ENCODE measurements around the gene ADPRS.
A peak's percentile ranks its signal among the peaks of the same experiment; 100 is the strongest.

ADPRS gene

DNA sequence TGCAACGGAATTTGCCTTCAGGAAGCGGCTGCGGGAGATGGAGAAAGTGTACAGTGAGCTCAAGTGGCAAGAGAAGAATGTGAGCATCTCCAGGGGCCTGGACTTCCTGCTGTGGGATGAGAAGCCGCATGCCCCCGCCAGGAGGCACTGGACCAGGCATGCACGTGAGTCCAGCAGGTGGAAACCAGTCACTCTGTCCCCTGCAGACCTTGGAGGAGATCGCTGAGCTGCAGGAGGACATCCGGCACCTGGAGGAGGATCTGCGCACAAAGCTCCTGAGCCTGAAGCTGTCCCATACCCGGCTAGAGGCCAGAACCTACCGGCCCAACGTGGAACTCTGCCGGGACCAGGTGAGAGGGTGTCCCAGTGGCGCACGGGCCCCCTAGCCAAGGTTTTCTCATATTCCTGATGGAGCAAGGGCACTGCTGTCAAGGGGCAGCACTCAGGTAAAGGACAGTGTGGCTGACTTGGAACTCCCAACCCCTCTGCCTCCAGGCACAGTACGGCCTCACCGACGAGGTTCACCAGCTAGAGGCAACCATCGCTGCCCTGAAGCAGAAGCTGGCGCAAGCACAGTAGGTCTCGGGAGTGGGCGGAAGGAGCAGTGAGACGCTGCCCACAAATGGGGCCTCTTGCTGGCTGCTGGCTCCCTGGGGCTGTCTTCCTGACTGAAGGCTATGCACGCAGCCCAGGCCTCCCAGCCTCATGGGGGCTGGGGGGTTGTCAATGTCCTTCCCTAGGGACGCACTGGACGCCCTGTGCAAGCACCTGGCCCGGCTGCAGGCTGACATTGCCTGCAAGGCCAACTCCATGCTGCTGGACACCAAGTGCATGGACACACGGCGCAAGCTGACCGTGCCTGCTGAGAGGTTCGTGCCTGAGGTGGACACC lies 1.2 kb upstream of the ADPRS start:
- no peak for DNase-seq (ENCODE audit: low read depth in 3 of 3)

DNA sequence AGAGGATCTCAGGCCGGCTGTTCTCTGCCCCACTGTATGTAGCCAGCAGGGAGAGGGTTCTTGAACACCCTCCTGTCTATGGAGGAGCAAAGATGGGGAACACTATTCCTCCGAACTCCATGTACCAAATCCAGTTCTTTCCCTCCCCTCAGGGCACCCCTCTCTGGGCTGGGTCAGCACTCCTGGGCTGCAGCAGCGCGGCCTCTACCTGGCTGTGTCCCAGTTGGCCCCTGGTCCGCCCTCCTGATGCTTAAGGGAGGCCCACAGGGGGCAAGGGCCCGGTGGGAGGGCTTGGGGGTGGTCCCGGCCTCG lies 471 bp upstream of the ADPRS start:
- no peak for DNase-seq (ENCODE audit: low read depth in 3 of 3)

DNA sequence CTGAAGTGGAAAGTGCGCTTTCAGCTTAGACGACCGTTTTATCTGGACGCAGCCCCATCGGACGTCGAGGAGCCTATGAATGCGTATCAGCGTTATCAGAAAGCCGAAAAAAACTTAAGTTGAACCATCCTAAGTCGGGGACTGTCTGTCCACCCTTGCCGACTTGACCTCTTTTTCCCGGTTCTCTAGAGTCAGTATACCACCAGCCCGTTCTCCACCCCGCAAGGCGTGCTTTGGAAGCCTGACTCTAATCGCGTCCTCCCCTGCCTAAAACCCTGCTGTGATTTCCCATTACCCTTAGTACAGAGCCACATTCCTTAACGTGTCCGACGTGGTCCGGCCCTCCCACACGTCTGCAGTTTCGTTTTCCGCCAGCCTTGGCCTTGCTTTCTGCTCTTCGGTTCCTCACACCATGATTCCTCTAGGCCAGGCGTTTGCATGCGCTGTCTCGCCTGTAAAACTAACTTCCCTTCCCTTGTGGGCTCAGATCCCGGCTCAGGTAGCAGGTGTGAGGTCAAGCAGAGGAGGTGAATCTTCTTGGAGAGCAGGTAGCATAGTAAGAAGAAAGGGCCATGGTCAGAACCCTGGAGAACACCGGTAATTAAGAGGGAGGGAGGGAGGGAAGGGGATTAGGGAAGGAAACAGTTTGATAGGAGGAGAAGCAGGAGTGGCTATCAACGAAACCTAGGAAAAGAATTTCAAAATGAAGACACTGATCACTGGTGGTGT lies 865 bp downstream of the ADPRS start:
- no peak for DNase-seq (ENCODE audit: low read depth in 3 of 3)

DNA sequence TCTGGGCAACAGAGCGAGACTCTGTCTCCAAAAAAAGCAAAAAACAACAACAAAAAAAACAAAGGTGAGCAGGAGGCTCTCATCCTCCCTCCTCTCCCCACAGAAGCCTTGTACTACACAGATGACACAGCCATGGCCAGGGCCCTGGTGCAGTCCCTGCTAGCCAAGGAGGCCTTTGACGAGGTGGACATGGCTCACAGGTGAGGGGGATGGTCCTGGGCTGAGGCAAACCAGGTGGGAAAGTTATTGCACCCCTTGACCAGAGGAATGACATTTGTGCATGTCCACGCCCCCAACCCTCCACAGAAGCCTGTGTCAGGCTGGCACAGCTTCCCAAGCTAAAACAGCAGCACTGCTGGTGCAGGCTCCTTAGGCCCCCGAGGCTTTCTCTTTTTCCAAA lies 2.4 kb downstream of the ADPRS start:
- DNase-seq (ENCODE audit: low read depth in 3 of 3), result no peak

DNA sequence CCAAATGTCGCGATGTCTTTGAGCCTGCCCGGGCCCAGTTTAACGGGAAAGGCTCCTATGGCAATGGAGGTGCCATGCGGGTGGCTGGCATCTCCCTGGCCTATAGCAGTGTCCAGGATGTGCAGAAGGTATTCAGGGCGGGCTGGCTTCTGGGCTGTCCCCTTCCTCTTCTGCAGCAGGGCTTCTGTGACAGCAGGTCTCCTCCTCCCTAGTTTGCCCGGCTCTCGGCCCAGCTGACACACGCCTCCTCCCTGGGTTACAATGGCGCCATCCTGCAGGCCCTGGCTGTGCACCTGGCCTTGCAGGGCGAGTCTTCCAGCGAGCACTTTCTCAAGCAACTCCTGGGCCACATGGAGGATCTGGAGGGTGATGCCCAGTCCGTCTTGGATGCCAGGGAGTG lies 3.0 kb downstream of the ADPRS start:
- no peak for DNase-seq (ENCODE audit: low read depth in 3 of 3)

DNA sequence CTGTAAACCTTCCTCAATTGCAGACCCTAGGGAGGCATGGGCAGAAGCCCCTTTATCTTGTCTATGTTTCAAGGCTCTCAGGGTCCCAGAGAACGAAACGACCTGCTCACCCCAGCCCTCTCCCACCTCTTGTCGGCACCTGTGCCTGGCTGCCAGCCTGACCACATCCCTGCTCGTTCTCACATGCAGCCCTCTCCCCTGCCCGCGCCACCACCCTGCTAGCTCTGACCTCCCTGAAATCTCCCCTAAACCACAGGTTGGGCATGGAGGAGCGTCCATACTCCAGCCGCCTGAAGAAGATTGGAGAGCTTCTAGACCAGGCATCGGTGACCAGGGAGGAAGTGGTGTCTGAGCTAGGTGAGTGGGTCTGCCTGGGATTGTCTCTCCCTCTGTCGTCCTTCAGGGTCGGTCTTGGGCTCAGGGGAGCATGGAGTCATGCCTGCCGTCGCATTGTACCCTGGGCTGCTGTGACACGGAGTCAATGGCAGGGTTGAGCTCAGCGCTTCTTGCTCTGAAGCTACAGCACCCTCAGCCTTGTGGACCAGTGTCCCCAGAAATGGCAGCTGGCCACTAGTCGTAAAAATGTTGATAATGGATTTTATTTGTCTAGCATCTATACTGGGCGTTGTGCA lies 3.6 kb downstream of the ADPRS start:
- DNase-seq (ENCODE audit: low read depth in 3 of 3), result no peak

DNA sequence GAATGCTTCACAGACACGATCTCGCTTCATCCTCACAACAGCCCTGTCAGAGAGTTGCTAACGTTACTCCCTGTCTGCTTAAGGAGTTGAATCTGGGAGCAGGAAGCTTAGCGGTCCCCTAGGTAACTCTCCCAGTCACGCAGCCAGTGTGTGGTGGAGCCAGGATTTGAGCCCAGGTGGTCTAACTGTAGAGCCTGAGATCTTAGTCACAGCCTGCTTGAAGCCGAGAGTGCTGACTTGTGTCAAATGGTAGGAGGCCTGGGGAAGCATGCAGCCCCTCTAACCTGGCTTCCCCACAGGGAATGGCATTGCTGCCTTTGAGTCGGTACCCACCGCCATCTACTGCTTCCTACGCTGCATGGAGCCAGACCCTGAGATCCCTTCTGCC lies 4.1 kb downstream of the ADPRS start:
- DNase-seq (ENCODE audit: low read depth in 3 of 3), result no peak

DNA sequence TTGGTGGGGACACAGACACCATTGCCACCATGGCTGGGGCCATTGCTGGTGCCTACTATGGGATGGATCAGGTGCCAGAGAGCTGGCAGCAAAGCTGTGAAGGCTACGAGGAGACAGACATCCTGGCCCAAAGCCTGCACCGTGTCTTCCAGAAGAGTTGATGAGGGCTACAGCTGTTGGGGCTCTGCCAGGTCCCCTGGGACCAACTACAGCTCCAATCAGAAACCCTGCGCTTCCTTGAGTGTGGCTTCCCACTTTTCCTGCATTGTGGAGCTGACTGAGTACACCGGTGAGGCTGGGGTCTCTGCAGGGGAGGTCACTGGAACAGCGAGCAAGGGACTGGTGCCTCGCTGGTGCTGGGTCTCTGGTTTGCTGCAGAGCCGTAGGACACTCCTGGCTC lies 4.5 kb downstream of the ADPRS start:
- no peak for DNase-seq (ENCODE audit: low read depth in 3 of 3)

DNA sequence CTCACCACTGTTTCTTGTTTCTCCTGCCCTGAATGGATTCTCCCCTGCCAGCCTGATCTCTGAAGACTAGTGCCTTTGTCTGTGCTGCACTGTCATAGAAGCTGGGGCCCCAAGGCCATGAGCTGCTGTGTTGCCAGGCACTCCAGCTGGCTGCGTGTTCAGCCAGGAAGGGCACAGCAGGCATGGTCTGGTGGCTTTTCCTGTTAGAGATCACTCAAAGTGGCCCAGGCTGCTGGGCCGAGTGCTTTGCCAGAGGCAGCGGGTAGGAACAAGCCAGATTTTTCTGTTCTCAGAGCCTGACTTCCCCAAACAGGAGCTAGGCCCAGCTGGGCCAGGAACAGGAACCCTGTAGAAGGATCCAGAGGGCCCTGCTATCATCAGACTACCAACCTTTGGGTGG lies 5.2 kb downstream of the ADPRS start:
- no peak for DNase-seq (ENCODE audit: low read depth in 3 of 3)

DNA sequence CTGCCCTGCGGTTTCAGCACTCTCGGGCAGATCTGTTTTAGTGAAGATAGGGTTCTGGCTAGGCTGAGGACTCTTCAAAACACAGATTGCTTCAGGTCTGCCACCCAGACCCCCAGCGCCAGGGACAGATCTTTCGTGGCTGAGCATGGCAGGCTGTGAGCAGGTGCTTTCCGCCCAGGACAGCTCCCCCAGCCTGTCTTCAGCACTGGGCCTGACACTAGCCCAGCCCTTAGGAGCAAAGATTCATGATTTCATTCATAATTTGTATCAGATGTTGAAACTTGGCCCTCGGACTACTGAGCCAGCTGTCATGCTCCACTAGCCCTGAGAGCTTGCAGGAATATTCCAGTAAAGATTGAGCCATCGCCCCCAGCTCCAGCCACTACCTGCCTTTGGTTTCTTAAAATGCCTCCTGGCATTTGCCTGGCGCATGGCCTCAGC lies 5.9 kb downstream of the ADPRS start:
- no peak for DNase-seq (ENCODE audit: low read depth in 3 of 3)

DNA sequence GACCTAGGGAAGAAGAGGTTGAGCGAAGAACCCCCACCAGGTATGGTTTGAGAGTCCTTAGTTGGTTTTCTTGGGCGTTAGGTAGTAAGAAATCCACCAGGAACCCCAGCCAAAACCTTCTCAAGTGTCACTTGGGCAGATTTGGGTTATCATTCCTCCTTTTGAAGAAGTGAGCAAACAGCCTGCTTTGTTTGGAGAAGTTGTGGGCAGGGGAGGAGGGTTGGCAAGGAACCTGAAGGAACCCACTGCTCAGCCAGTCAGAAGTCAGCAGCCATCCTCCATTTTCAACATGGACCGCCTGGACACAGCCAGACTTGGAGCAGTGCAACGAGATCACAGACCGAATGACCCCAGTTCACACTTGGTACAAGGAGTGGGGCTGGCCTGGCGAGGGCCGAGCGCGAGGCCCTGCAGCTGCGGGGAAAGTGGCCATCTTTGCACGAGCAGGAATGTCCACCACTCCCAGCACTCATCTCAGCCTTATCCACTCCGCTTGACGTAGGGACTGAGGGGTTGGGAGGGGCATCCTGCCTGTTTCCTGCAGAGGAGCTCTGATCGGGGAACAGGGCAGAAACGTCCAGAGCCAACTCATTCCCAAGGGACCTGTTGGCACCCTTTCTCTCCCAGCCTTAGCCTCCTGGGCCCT lies 7.2 kb downstream of the ADPRS start:
- DNase-seq (ENCODE audit: low read depth in 3 of 3), result no peak

DNA sequence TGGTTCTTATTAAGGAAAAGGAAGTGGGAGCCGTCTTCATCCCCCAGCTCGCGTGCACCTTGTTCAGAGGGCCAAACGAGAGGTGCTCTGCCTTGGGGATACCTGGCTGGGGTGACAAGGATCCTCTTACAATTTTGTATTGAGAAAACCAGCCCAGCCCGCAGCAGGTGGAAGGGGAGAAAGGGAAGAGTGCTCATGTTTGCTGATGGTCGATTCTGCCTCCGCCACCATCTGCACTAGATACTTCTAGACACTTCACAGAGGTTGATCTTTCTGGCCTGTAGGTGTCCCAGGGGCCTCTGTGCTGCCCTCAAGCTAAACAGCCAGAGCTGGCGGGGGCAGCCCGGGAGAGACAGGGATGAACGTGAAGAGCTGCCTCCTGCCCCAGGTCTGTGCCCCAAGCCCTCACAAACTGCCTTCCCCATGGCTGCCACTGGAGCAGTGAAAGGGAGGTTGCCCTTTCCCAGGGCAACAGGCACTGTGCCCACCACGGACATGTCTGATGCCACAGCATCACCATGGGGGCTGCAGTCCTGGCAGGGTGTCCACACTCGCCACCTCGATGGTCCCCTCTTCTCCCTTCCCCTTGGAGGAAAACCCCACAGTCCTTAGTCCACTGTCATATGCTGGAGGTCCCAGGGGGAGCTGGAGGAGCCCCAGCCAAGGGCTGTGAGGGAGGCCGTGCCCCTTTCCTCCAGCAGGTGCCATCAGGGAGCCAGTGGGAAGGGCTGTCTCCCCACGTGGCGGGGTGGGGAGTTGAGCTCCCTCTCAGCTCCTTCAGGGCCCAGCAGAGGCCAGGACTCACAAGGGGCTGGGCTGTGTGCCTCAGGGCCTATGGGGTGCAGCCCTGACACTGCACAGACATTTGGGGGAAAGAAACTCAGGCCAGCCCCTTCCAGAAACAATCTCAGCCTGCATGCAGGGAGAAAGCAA lies 8.1 kb downstream of the ADPRS start:
- no peak for DNase-seq (ENCODE audit: low read depth in 3 of 3)

DNA sequence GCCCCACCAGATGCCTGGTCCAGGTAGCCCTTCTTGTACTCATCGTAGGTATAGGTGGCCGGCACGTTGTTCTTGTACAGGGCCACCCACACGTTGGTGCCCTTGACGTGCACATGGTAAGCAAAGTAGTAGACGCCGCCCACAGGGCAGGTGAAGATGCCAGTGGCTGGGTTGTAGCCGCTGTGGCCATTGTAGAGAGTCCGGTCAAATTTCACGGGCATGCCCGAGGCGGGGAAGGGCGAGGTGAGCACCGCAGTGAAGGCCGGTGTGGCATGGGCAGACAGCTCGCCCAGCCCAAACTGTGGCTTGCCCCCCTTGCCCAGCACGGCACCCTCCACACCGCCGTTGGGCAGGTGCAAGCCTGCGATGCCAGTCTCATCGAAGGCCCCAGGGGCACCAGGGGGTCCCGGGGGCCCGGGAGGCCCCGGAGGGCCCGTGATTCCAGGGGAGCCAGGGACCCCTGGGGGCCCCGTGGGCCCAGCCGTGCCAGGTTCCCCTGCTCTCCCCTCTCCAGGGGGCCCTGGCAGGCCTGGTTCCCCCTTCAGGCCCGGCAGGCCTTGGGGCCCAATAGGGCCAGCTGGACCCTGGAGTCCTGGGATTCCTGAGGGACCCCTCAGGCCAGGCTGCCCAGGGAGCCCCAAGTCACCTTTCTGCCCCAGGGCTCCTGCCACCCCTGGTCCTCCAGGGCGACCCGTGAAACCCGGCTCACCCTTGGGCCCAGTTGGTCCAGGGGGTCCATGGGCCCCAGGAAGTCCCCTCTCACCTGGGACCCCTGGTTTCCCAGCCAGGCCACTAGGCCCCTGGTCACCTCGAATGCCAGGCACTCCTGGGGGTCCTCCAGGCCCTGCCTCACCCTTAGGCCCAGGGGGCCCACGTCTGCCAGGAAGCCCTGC lies 9.2 kb downstream of the ADPRS start:
- DNase-seq (ENCODE audit: low read depth in 3 of 3), result no peak

DNA sequence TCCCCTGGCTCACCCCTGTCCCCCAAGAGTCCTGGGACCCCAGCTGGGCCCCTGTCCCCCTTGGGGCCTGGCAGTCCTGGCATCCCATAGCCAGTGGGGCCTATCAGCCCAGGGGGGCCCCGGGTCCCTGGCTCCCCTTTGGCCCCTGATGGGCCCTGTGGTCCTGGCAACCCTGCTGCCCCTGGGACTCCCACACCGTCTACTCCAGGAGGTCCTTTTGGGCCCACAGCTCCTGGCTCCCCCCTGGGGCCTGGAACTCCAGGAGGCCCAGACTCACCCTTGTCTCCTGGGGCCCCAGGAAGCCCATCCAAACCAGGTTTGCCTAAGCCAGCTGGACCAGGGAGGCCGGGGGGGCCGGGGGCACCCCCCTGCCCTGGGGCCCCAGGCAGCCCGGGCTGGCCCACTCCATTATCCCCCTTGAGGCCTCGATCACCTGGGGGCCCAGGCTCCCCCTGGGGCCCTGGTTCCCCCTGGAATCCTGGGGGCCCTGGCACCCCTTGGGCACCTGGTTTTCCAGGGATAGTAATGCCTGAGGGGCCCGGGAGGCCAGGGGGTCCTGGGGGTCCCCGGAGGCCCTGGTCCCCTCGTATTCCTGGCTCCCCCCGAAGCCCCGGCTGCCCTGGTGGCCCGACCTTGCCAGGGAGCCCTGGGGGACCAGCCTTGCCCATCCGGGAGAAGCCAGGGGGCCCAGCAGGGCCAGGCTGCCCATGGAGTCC lies 10.1 kb downstream of the ADPRS start:
- DNase-seq (ENCODE audit: low read depth in 3 of 3), result no peak

DNA sequence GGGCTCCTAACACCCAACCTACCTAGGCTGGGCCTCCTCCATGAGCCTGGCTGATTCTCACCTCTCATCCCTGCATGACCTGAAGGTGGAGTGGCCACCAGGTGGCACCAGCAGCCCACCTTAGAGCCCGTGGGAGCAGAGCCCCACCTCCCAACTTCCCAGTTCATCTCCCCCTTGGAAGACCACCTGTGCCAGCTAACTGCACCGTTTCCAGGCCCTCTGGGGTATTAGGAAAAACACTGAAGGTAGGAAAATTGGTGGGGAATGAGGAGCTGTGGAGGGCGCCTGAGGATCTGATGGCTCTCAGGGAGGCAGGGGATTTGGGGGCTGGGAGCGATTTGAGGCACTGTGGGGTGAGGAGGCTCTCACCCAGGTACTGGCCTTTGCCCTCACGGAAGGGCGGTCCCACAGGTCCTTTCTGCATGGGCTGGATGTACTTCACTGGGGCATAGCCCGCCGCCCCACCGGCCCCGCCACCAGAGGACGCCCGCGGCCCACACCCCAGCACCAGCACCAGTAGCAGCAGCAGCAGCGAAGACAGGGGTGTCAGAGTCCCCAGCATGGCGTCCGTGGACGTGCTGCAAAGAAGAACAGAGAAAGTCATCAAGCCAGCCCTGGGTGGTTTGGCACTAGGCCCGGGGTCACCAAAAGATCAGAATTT lies 11.1 kb downstream of the ADPRS start:
- DNase-seq (ENCODE audit: low read depth in 3 of 3), result peak; percentile 57 to 75 (median 65)

DNA sequence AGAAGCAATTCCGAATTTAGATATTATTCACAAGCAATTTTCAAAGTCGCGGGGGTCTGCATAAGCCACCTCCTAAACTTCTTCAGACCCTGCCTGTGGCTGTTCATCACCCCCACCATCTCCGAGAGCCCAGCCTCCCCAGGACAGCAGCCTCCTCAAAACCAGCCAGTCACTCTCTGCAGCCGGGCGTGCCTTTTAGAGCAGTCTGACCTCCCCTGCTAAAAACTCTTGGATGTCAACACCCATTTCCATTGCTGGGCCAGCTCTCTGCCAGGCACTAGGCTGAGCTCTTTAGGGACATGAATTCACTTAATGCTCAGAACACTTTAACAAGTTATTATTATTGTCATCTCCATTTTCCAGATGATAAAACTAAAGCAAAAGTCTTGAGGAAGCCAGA lies 11.7 kb downstream of the ADPRS start:
- DNase-seq (ENCODE audit: low read depth in 3 of 3), result no peak

DNA sequence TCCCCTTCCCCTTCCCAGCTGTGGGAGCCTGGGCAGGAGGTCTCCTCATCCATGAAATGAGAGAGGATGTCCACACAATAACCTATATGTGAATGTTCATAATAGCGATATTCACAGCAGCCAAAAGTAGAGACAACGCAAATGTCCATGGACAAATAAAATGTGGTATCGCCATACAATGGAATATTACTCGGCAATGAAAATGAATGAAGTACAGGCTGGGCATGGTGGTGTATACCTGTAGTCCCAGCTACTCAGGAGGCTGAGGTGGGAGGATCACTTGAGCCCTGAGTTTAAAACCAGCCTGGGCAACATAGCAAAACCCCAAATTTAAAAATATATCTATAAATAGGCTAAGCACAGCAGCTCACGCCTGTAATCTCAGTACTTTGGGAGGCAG lies 12.9 kb downstream of the ADPRS start:
- DNase-seq (ENCODE audit: low read depth in 3 of 3), result no peak

DNA sequence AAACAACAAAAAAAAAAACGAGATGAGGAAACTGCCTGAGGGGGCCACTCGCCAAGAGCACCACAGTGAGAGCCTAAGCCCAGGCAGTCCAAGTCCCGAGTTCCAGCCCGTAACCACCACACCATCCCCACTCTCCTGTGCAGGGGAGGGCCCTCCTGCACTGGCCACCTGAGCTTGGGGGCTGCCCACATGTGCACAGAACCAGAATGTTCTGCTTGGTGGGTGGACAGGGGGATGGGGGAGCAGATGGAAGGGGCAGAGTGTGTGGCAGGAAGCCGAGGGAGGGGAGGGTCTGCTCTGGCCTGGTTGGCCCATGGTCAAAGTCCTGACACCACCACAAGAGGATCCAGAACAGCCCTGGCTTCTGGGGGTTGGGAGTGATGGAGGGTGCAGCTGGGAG lies 17.6 kb downstream of the ADPRS start:
- DNase-seq (ENCODE audit: low read depth in 3 of 3), result no peak

DNA sequence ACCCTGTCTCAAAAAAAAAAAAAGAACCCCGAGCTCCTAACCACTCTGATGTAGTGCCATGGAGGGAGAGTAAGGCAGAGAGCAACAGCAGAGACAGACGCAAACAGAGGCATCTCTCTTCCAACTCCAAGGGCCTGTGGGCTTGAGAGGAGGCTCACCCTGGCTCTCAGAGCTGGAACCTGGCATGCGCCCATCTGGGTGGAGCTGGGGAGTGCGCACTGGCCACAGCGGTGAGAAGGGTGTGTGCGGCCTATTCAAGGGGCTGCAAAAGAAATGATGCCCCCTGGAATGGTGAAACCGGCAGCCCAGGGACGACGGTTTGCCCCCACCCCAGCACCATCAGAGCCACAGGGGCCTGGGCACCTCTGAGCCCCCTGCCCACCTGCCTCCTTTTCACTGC lies 18.7 kb downstream of the ADPRS start:
- DNase-seq (ENCODE audit: low read depth in 3 of 3), result no peak

All from stimulated activated CD4-positive, alpha-beta T cell treated with anti-CD3 and anti-CD28 coated beads, TNF-alpha, amount 100 ng/mL, for 24 hours (primary cell).